Colonic mucosa (tissue), 4 donors: ENCODE results near the gene DNLZ. TPM values are rescaled to one million over a fixed set of nuclear protein-coding genes. Genes with fewer than 3 reads are reported as not detected.
A peak's percentile ranks its signal among the peaks of the same experiment; 100 is the strongest.

Source experiments
- DNase-seq: peaks from one replicate; pipeline ENCODE4 v3.0.0-alpha.2; 2020
- H3K27ac ChIP-seq: fragments of 200-600 bp; one replicate; pipeline ENCODE4 v1.8.0; 2021
- H3K27me3 ChIP-seq: fragments of 200-600 bp; one replicate; pipeline ENCODE4 v1.8.0; 2021
- H3K36me3 ChIP-seq: fragments of 200-600 bp; one replicate; pipeline ENCODE4 v1.8.0; 2021
- H3K4me1 ChIP-seq: fragments of 200-600 bp; one replicate; pipeline ENCODE4 v1.8.0; 2021; ENCODE audit warnings: mild to moderate bottlenecking
- H3K4me3 ChIP-seq: fragments of 200-600 bp; one replicate; pipeline ENCODE4 v1.8.0; 2021
- H3K9ac ChIP-seq, 2 donors: one replicate each; pipeline ENCODE4 v1.7.0; 2013; ENCODE audit warnings: control low read depth in 2 of 2, low read depth in 2 of 2, low read length in 2 of 2
- H3K9me3 ChIP-seq: fragments of 200-600 bp; one replicate; pipeline ENCODE4 v1.8.0; 2021
- intact Hi-C: fragments of 100-400 bp; cut with DNase I; formaldehyde crosslinking; loops from one replicate; pipeline ENCODE4 v1.14.1; 2022
- total RNA-seq, 2 donors: library from RNA; stranded (reverse); fragmentation: NEBNext Ultra II Directional in 1 of 2; extraction: Animal tissue kit (Norgen Biotek cat#: 25700) in 1 of 2; gene quantifications; one replicate each; pipeline ENCODE4 v1.2.1, GENCODE V29; 2021
- TF ChIP-seq, protein P1 (sequence below): fragments of 200-600 bp; IDR thresholded peaks from one replicate; pipeline ENCODE4 v1.8.0; 2022; ENCODE audit warnings: antibody characterized with exemption, mild to moderate bottlenecking
- donor health status: healthy.
- donor health status: DM: no; HTN: no; CAD: no.
- donor health status: DM: no; HTN: no; CAD: no.

Gene DNLZ
- total RNA-seq, 2 donors from 2014 or later: 10.0 to 10.8 TPM

DNA sequence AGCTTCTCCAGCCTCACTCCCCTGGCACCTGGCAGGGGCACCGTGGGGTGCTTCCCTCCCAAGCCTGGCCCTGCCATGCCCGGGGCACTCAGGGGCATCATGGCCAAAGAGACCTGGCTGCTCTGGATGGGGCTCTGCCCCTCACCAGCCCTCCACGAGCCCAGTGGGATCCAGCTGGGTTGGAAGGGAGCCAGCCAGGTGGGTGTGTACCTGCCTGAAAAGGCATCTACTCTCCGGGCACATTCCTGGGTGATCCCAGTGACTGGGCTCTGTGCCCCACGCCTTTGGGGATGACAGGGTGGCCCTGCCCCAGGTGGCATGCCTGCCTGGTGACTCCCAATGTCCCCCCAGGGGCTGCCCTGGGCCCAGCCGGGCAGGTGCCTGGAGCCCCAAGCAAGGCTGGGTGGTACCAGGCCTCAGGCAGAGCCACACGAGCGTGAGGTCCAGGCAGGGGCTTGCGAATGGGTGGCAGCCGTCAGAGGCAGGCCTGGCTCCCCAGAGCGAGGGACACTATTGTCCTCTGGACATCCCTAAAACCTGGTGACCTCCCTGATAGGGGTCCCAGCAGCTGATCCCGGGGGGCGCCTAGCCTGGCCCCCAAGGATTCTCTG, 35.4 kb downstream of the DNLZ start:
- no peak for DNase-seq
- intact Hi-C loops: no loop called here
- TF ChIP-seq, protein P1, sequence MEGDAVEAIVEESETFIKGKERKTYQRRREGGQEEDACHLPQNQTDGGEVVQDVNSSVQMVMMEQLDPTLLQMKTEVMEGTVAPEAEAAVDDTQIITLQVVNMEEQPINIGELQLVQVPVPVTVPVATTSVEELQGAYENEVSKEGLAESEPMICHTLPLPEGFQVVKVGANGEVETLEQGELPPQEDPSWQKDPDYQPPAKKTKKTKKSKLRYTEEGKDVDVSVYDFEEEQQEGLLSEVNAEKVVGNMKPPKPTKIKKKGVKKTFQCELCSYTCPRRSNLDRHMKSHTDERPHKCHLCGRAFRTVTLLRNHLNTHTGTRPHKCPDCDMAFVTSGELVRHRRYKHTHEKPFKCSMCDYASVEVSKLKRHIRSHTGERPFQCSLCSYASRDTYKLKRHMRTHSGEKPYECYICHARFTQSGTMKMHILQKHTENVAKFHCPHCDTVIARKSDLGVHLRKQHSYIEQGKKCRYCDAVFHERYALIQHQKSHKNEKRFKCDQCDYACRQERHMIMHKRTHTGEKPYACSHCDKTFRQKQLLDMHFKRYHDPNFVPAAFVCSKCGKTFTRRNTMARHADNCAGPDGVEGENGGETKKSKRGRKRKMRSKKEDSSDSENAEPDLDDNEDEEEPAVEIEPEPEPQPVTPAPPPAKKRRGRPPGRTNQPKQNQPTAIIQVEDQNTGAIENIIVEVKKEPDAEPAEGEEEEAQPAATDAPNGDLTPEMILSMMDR: no peak
- Histone ChIP-seq H3K27ac (no peak overlapping the region), H3K4me1 (no peaks in the 10 kb centered on the region), H3K9ac (peak overlapping the region; percentile 51 to 71), H3K4me3 (peak overlapping the region; percentile 45), H3K27me3 (peaks cover 10% of the 10 kb centered on the region), H3K36me3 (no peaks in the 10 kb centered on the region), H3K9me3 (no peaks in the 10 kb centered on the region)

DNA sequence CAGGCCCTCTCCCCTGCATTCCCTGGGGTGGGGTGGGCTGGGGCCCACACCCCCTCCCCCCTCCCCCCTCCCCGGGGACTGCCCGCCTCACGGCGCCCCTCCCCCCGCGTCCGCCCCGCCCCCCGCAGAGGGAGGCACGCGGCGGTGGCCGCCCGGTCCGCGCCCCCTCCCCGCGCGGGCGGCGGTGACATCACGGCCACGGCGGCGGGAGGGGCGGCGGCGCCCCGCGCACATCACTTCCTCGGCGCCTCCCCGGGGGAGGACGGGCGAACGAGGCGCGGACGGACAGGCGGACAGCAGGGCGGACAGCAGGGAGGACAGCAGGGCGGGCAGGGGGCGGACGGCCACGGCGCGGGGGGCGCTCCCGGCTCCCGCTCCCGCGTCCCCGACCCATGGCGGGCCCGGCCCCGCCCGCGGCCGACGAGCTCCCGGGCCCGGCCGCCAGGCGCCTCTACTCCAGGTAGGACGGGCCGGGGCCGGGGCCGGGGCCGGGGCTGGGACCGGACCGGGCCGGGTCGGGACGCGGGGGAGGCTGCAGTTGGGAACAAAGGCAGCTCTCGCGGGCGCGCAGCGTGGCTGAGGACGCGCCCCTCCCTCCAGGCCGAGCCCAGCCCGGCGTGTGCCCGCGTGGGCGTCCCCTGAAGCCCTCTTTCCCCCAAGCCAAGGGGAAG, 36.1 kb downstream of the DNLZ start, which contains the start of gene GPSM1:
GPSM1 (plus strand) TSS at position 236 of the 671 bp plus-strand sequence; CDS start at position 393, 157 bp downstream.
- TF ChIP-seq, protein P1: no peak
- DNase-seq: no peak
- H3K27ac ChIP-seq: peak within 1 kb of the TSS; percentile 59
- H3K9me3 ChIP-seq: no peaks in the 10 kb centered on the region
- H3K4me1 ChIP-seq: no peaks in the 10 kb centered on the region
- peaks cover 10% of the 10 kb centered on the region for H3K27me3 ChIP-seq
- no peaks in the 10 kb centered on the region for H3K36me3 ChIP-seq
- peak within 1 kb of the TSS; percentile 45 for H3K4me3 ChIP-seq
- H3K9ac ChIP-seq: peak within 1 kb of the TSS; percentile 51 to 71
- intact Hi-C loops: no loop called here

- peaks cover 10% of the 10 kb centered on the region for H3K27me3 ChIP-seq
- H3K9ac ChIP-seq: peak overlapping the region; percentile 50 to 51
- intact Hi-C loops: no loop called here
- peak overlapping the region; percentile 59 for H3K27ac ChIP-seq
- TF ChIP-seq, protein P1: no peak
- no peaks in the 10 kb centered on the region for H3K9me3 ChIP-seq
- no peak for DNase-seq
- no peaks in the 10 kb centered on the region for H3K4me1 ChIP-seq
- H3K4me3 ChIP-seq: no peak overlapping the region
- H3K36me3 ChIP-seq: no peaks in the 10 kb centered on the region
Observed at GRCh38 chr9:136326761-136327303, 36.7 kb downstream of the DNLZ start.

GRCh38 chr9:136326061-136326760, 37.3 kb downstream of the DNLZ start:
- Histone ChIP-seq H3K27ac (peak overlapping the region; percentile 59), H3K9me3 (no peaks in the 10 kb centered on the region), H3K27me3 (peaks cover 10% of the 10 kb centered on the region), H3K4me1 (no peaks in the 10 kb centered on the region), H3K9ac (peak overlapping the region; percentile 24 to 51), H3K36me3 (no peaks in the 10 kb centered on the region), H3K4me3 (no peak overlapping the region)
- intact Hi-C loops: no loop called here
- TF ChIP-seq, protein P1: no peak
- no peak for DNase-seq

GRCh38 chr9:136325358-136325757, 38.2 kb downstream of the DNLZ start:
- no peak overlapping the region for H3K4me3 ChIP-seq
- no peaks in the 10 kb centered on the region for H3K4me1 ChIP-seq
- no peaks in the 10 kb centered on the region for H3K9me3 ChIP-seq
- DNase-seq: no peak
- no peaks in the 10 kb centered on the region for H3K36me3 ChIP-seq
- H3K9ac ChIP-seq: peak overlapping the region in 1 of 2 donors; percentile 12
- peaks cover 10% of the 10 kb centered on the region for H3K27me3 ChIP-seq
- H3K27ac ChIP-seq: no peak overlapping the region
- intact Hi-C loops: no loop called here
- TF ChIP-seq, protein P1: no peak
